GM12801 (cell line): ENCODE data around the gene SIM1.

Experiments
- CTCF ChIP-seq: IDR thresholded peaks from one replicate; pipeline ENCODE4 v1.5.1; 2011; ENCODE audit warnings: control low read depth; ENCODE audit not compliant: insufficient read length; ENCODE audit errors: extremely low read depth

Gene SIM1

DNA sequence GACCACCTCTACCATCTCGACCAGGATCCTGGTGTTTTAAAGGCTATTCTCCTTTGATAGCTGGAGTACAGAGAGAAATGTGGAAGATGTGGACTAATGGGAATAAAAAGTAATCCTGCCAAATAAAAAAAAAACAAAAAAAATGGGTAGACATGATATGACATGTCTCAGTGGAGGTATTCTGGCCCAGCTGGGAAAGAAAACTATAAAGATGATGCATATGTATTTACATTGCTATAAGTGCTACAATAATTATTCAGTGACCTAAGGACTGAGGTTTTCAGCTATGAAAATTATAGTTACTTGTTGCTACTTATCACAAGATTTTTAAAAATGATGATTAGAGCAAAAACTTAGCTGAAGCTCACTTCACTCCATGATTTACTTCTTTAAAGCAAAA, 101.1 kb downstream of the SIM1 start:
- no peak for TF ChIP-seq CTCF

DNA sequence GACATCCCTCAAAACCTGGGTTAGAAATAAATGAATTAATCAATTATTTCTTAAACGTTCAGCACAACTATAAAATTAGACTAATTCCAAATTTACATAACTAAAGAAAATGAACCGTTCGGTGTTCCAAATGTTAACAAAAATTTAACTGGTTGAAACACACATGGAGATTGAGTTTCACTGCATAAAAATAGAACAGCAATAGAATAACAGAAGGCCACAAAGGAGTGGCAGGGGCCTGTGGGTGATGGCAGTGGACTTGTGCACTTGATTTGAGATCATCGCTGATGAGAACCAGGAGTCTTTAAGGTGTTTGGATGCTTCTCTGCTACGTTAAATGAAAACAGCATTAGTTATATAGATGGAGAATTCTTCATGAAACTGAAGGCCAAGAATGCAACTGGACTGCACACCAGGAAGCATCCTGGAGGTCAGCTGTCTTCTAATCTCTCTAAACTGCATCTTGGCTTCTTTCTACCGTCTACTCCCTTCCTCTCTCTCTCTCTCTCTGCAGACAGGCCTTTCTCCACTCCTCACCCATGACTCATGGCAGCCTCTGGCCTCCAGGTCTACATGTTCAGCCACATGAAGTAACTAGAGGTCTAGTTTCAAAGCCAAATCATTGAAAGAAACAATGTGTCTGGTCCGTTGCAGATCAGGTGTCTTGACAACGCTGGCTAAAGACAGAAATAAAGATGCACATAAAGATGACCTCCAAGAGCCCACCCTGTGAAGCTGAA, 111.3 kb downstream of the SIM1 start:
- TF ChIP-seq CTCF = no peak

- TF ChIP-seq CTCF = no peak
Observed at GRCh38 chr6:100350139-100350538, 114.6 kb downstream of the SIM1 start.

- TF ChIP-seq CTCF = no peak
Observed at GRCh38 chr6:100349366-100349765, 115.4 kb downstream of the SIM1 start.

DNA sequence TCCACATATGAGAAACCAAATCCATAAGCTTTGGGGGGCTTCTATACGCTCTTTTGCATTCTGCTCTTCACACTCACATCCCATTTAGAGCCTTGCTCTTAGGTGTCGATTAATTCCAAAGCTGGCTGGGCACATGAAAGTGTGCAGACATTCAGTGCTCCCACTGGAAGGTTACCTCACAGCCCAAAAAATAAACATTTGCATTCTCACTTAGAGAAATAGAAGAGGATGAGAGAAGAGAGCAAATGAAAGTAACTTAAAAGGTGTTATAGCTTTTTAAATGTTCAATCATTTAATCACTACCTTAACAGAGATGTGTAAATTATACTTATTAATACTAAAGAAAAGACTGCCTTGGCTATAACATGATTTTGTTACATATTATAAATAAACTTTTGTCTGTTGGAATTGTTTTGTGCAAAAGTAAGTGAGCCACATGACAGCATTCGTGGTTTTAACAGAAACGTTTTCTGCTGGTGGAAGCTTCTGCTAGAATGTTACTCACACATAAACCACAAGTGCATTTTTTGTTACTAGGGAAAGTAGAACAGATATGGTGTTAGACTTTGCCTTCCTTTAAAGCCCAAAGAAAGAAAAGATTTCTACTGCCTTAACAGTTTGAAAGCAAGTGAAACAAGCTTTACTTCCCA, 116.7 kb downstream of the SIM1 start:
- no peak for TF ChIP-seq CTCF

- no peak for TF ChIP-seq CTCF
Observed at GRCh38 chr6:100346828-100347227, 117.9 kb downstream of the SIM1 start.

DNA sequence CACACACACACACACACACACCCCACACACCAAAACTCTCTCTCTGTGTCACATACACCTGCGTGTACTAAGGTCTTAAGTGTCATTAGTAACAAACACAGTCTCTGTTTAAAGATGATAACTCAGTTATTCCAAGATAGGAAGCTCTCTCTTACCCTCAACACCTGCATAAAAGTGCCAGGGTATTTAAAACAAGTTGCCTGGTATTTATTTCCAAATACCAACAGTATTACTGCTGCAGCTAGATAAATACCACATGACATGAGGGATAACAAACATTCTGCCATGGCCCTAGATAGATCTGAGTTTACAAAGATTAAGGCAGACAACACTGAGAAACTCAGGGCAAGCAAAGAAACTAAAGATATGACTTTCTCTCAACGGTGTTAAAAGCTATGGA, 118.5 kb downstream of the SIM1 start:
- TF ChIP-seq CTCF = no peak
